Renal cortex interstitium (tissue), 11 donors: ENCODE results near the gene TRMT11. TPM values are rescaled to one million over a fixed set of nuclear protein-coding genes. Genes with fewer than 3 reads are reported as not detected.
"Not testable (repeated sequence)": the region's sequence is repeated elsewhere in the genome, so short reads cannot be mapped to it uniquely, and the experiment has no call there.

ENCODE experiments used
- DNase-seq, 11 donors: peaks; one replicate each; pipeline ENCODE4 v3.0.0-alpha.2; 2013; ENCODE audit warnings: low read depth in 9 of 11, low spot score in 4 of 11; ENCODE audit errors: extremely low read depth in 1 of 11
- polyA plus RNA-seq, 3 donors: library from polyadenylated mRNA; unstranded; fragments of 120-200 nt; gene quantifications; one replicate each; pipeline ENCODE4 v1.2.1, GENCODE V29; 2013; ENCODE audit not compliant: insufficient read length in 3 of 3

The TRMT11 gene
- polyA plus RNA-seq, 3 donors: 26.3 to 30.5 (median 28.9) TPM

DNA sequence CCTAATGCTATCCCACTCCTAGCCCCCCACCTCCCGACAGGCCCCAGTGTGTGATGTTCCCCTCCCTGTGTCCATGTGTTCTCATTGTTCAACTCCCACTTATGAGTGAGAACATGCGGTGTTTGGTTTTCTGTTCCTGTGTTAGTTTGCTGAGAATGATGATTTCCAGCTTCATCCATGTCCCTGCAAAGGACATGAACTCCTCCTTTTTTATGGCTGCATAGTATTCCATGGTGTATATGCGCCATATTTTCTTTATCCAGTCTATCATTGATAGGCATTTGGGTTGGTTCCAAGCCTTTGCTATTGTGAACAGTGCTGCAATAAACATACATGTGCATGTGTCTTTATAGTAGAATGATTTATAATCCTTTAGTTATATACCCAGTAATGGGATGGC is 71.7 kb downstream of the TRMT11 start:
- DNase-seq: not testable (repeated sequence)

DNA sequence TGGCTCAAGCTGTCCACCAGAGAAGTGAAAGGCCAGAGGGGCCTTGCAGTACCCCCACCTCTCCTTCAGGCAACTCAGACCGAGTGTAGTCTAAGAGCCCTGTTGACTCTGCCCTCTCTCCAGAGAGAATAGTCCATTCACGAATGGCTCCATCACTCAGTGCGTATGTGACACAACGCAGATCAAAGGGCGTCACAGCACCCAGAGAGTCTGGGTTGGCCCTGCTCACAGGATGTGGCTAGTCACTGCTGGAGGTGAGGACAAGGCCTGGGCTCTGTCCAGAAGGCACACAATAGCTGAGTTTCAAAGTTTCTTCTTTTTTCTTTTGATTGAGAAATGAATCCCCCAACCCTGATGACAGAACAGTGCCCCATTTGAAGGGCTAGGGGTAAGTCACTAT is 74.1 kb downstream of the TRMT11 start:
- DNase-seq: no peak

DNA sequence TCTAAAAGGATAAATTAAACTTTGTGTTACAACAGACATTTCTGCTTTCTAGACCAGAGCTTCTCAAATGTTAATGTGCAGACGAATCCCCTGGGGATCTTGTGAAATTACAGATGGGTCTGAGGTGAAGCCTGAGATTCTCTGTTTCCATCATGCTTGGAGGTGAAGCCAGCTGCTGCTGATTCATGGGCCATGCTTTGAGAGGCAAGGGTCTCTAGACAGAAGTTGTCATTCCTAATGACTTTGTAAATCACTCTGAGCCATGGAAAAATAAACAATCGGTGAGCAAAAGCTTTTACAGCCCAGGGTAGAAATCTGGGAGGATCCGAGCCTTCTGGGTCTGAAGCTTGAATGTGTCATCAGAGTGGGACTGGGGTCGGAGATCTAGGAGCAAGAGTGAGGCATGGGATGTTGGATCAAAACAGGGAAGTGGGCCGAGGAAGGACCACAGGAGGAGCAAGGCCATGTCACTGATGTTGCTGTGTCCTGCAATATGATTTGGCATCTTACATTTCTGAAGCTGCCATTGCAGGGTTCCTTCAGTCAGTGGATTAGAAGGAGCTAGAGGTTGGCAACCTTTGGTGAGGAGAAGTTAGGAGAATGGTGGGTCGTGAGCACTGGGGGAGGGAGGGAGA is 77.3 kb downstream of the TRMT11 start:
- DNase-seq: peak in 2 of 11 donors; percentile 22 to 31

DNA sequence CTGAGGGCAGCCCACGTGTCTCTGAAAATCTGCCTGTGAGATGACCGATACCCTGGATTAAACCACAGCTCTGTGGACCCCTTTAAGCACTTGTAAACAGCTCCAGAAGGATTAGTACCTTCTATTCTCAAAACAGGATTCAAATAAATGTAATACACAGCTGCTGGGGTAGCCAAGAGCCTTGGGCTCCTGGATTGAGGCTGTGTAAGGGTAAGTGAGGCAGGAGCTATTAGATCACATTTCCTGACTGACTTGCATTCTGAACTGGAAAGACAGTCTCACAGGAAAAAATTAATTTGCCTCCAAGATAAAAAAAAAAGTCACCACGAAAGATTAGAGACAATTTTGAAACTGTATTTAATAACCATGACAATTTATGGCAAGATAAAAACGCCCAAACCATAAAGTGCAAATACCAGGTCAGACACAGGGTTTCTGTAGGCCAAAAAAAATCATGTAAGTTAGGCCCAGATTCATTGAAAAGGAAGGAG is 78.0 kb downstream of the TRMT11 start:
- no peak for DNase-seq

DNA sequence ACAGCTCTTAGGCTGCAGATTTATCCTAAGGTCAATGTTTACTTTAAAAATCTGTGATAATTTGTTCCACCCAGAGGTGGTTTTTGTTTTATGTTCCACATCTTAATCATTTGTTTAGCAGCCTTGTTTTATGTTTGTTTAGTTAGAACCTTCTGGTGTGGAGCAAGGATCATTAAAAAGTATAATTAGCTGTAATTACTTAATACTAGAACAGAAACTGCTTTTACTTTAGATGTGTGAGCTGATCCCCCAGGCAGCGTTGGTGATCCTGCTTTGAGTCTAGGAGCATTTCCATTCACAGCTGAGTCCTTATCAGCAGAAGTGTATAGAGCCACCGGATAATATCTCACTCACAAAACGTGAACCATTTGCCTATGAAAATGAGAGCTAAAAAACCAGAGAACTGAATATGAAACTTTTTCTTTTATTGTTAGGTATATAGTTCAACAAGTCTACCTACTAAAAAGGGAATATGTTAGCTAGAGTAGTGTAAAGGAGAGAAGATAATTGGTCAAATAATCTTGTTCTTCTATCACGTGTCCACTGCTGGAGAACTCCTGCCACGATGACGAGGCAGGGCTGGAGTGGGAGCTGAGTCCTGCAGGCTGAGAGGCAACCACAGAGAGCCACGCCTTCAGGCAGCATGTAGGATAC is 78.5 kb downstream of the TRMT11 start:
- no peak for DNase-seq

DNA sequence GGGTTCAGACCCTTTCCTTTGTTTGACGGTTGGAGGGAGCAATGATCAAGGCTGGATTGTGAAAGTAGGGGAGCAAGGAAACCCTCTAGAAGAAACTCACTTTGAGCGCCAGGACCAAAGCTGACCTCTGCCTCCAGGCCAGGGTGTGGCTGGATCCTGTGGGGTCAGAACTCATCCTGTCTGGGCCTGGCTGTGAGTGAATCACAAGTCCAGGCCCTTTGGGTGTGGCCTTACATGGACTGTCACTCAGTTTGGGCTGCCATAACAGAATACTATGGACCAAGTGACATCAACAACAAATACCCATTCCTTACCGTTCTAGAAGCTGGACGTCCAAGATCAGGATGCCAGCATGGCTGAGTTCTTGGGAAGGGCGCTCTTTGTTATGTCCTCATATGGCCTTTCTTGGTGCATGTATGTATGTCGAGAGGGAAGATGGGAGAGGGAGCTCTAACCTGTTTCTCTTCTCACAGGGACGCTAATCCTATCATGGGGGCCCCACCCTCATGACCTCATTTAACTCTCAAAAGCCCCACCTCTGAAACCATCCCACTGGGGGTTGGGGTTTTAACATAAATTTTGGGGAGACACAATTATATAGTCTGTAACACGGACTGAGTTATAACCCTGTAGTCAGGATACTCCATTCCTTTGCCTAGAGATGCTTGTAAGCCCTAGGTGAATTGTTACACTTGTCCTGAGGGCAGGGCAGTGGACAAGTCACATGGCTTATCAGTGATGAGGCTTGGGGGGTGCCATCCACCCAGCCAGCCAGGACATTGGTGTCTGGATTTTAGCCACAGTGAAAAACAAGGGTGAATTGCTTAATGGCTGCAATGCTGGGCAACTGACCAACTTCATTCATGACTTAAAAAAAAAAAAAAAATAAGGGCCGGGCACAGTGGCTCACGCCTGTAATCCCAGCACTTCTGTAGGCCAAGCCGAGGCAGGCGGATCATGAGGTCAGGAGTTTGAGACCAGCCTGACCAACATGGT is 80.0 kb downstream of the TRMT11 start:
- DNase-seq: no peak

DNA sequence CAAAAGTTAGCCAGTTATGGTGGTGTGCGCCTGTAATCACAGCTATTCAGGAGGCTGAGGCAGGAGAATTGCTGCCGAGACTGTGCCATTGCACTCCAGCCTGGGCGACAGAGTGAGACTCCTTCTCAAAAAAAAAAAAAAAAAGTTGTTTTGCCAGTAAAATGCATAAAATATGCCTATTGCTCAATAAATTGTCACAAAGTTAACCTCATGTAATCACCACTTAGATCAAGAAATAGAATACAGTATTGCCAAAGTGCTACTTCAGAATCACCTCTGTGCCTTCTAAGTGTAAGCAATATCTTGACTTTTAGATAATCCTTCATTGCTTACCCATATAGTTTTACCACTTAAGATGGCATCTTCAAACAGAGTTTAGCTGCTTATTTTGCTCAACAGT is 80.7 kb downstream of the TRMT11 start:
- DNase-seq: no peak

DNA sequence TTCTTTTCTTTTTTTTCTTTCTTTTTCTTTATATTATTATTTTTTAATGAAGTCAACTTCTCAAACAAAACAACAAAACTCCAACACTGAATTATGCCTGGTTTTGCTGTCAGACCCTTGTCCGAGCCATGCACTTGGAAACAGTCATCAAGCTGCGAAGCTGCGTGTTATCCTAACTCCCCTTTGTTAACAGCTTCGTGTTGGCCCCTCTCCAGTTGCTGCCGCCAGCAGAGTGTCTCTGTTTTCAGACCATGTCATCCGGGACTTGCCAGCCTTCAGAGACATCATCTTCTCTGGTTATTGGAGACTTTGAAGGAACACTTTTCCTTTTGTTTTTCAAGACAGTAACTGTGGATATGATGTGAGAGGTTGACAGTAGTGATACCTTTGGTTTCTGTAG is 83.1 kb downstream of the TRMT11 start:
- DNase-seq: no peak

DNA sequence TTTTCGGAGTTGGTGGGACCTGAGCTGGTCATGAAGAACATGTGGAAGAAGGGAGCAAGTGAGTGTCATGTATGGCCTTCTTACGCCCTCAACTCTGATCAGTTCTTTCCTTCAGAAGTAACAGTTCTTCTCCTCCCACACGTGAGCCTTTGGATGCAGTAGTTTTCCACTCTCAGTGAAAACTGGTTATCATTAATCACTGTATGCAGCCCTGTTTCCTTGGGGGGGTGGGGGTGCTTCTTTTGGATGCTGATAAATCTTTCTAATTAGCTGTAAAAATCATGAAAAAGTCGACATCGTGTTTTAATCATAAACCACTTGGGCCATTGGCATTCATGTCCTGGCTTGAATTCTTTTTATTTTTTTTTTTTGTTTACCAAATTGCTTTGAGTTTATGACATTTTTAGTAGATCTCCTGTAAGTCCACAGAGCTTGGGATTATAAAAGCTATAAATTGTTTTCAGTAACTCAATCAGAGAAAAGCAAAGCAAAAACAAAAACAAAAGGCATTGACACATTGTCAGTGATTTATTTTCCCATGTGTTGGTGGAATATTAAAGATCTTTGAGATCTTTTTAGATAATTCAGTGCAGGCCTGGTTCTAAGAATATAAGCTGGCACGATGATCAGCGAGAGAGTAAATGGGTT is 84.8 kb downstream of the TRMT11 start:
- peak in 1 of 11 donors; percentile 22 for DNase-seq

DNA sequence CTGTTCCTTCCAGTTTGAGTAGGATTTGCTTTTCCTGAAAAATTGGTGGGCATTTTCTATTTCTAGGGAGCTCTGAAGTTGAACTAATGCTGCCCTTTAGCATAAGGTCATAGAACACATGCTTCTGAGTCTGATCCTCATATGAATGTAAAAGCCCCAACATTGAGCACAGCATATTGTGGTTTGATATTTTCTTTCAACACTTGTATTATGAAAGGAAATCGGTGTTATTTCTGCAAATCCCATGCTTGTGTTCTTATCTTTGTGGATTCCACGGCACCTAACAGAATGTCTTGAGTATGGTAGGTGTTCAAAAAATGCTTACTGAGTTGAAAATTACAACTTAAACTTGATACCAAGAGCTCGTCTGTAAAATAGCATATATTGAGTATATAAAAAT is 85.8 kb downstream of the TRMT11 start:
- no peak for DNase-seq

DNA sequence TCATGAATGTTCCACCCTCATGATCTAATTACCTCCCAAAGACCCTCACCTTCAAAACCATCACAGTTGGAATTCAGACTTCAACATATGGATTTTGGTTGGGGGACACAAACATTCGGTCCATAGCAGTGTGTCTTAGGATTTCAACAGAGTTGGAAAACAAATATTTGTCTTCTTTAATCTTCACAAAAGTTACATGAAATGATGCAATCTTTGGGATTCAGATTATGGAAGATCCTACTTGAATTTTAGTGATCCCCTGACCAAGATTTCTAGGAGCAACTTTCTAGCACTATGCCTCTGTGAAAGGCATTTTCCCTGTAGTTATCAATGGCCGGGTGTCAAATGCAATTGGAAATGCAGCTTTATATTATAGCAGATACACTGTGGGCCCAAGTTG is 86.5 kb downstream of the TRMT11 start:
- DNase-seq: no peak

DNA sequence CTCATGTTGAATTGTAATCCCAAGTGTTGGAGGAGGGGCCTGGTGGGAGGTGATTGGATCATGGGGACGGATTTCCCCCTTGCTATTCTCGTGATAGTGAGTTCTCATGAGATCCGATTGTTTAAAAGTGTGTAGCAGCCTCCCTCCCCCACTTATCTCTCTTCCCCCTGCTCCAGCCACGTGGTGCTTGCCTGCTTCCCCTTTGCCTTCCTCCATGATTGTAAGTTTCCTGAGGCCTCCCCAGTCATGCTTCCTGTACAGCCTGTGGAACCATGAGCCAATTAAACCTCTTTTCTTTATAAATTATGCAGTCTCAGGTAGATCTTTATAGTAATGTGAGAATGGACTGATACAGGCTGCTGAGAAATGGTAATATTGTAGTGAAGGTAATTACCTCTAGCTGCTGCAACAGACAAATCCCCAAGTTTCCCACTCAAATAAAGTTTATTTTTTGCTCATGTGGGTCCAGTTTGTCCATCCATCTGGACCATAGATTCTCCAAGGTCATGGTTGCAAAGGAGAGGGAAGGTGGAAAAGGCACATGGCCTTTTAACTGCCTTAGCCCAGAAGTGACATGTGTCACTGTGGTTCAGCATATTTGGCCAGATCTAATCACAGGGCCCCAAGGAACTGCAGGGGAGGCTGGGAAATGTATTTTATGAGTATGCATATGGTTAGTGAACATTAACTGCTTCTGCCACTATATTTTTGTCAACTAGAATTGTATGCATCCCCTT is 89.2 kb downstream of the TRMT11 start:
- no peak for DNase-seq

DNA sequence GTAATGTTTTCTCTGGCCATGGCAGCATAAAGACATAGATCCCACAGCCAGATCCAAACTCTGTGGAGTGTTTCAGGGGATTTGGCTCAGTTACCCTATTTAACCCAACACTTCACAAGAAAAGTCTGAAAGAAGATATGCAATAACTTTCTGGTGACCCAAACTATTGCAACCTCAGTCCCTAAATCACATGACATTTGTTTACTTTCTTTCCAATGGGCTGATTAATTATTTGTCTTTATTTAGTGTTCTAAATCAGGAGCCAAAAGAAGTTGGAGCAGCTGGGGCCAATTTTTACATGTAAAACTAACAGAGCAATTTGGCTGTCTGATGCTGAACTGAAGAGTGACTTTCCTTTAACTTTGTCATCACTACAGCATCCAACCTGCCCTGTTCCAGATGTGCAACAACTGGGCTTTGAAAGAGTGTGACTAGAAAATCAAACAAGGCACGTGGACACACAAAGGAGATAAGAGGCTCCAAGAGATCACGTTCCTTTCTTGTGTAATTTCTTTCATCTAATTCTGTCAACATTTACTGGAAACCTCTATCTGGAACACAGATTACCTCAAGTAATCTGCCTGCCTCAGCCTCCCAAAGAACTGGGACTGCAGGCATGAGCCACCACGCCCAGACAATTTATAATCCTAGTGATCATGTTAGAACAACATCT is 90.8 kb downstream of the TRMT11 start:
- no peak for DNase-seq

DNA sequence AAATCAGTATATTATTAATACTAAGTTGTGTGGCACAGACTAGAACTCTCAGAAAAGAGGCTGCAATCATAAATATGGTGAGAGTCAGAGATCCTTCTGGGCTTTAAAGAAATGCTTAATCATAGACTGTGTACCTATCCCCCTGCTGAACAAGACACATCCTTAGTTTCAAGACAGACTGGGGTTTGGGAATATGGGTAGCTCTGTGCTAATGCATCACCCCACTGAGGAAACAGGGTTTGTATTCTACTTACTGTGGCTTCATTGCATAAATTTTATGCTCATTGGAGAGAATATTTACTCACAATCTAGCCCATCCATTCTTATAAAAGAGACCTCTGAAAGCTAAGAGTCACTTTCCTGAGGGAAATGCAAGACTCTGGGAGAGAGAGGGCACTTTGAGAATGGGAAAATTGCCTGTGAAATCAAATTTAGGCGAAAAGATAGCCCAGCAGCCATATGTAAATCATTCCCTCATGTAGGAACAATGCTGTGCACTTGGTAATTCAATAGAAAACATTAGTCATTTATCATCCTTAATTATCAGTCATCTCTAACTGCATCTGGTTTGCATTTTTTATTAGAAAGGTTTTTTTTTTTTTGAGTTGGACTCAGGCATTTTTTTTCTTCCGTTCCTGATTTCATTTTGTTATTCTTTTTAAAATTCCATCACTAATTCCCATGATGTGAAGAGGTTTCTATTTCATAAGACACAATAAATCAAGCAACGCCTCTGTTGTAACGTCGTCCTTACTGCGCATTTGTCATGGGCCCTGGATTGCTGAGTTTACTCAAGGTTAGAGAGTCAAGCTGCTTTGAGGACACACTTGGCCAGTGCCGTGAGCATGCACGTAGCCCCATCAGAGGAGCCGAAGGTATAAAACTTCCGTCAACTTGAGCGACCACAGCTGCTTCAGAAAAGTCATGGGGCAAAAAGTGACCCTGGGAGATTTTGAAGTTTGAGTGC is 91.8 kb downstream of the TRMT11 start:
- DNase-seq: peak in 1 of 11 donors; percentile 11

DNA sequence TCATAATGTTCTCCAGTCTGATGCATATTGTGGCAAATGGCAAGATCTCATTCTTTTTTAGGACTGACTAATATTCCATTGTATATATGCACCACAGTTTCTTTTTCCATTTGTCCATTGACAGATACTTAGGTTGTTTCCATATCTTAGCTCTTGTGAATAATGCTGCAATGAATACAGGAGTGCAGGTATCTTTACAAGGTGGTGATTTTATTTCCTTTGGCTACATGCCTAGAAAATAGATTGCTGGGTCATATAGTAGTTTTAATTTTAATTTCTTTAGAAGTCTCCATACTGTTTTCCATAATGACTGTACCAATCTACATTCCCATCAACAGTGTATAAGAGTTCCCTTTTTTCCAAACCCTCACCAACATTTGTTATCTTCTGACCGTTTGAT is 97.5 kb downstream of the TRMT11 start:
- no peak for DNase-seq

DNA sequence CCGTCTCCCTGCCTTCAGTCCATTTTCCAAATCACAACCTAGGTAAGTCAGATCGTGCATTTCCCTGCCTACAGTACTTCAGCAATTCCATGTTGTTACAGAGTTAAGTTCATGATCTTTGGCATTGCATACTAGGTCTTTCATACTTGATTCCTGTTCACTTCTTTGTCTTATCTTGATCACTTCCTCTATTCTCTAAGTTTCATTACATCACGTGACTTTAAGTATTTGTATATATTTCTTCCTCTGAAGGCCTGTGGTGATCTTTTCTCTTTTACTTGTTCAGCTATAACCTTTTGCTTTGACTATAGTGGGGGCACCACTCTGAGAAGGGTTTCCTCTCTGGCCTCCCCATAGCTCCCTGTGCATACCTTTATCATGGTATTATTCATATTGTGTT is 100.2 kb downstream of the TRMT11 start:
- no peak for DNase-seq
